Measurements from ENCODE around the gene SLC7A6OS. TPM values are rescaled to one million over a fixed set of nuclear protein-coding genes. Genes with fewer than 3 reads are reported as not detected.

SLC7A6OS gene
- total RNA-seq = 16.6 and 17.5 TPM in 2 replicates

- DNase-seq (ENCODE audit: low read depth, low spot score) = peak; percentile 66
Observed at GRCh38 chr16:68310774-68311511, at the start of gene SLC7A6OS, which contains the start of gene PRMT7. Gene SLC7A6OS, minus strand, starts transcription at chr16:68310946. Its CDS starts 20 bp downstream, at chr16:68310926. Gene PRMT7, plus strand, starts transcription at chr16:68311019. Its CDS starts 4,961 bp downstream, at chr16:68315980.

DNA sequence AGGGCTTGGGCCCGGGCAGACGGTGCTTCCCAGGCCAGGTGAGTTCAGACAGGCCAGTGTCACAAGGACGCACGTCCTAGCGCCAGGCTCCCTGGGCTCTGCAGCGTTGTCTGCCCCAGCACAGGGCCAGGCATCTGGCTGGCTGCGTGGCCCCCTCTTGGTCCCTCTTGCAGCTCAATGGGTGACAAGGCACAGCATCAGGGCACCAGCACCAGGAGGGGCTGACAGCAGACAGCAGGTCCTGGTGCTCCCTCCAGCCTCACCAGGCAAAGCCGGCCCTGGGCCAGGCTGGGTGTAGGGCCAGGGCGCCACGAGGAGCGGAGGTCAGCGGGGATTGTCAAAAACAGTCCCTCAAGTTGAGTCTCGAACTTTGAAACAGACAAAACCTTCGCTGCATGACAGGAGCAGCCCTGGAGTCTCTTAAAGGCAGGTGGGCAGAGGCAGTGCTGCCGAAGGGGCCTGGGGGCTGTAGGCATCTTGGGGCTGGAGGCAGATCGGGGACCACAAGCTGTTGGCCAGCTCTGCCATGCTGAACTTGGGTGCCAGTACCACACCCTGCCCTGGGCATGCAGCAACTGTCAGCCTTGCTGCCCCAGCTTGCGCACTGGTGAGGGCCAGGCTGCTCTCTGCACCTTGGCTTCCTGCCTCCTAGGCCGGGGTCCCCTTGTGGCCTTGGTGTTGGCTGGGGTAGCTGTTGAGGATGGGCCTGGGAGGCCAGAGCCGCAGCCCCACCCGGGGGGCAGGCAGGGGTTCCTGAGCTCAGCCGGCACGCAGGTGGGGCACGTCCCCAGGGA lies 48.8 kb upstream of the SLC7A6OS start:
- DNase-seq (ENCODE audit: low read depth, low spot score) = no peak

GRCh38 chr16:68358951-68359350 lies 48.2 kb upstream of the SLC7A6OS start:
- no peak for DNase-seq (ENCODE audit: low read depth, low spot score)

DNA sequence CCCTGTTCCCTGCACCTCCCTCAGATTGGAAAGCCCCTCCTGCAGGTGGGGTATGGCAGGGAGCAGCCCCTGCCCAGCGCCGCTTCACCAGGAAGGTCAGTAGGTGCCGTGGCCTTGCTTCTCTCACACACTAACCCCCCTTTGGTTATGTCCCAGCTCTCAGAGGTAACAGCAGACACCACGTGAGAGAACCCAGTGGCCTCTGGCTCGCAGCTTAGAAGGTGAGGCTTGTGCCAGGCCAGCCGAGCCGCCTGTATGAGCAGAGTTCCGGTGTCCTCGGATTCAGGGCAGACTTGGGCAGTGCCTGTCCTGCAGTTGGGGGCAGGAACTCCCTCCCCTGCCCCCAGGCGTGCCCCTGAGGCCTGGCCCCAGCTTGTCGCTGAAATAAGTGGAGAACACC lies 47.2 kb upstream of the SLC7A6OS start:
- DNase-seq (ENCODE audit: low read depth, low spot score) = no peak

- no peak for DNase-seq (ENCODE audit: low read depth, low spot score)
Observed at GRCh38 chr16:68357521-68357922, 46.8 kb upstream of the SLC7A6OS start.

DNA sequence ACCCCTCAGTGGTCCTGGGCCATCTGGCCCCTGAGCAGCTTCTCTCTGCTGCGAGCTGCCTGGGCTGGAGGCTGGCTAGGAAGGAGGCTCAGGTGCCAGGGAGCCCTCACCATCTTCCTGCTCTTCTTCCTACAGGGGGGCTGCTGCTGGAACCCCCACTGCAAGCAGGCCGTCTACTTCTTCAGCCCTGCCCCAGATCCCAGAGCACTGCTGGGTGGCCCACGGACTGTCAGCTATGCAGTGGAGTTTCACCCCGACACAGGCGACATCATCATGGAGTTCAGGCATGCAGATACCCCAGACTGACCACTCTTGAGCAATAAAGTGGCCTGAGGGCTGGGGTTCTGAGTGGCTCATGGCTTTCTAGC lies 46.2 kb upstream of the SLC7A6OS start:
- no peak for DNase-seq (ENCODE audit: low read depth, low spot score)

DNA sequence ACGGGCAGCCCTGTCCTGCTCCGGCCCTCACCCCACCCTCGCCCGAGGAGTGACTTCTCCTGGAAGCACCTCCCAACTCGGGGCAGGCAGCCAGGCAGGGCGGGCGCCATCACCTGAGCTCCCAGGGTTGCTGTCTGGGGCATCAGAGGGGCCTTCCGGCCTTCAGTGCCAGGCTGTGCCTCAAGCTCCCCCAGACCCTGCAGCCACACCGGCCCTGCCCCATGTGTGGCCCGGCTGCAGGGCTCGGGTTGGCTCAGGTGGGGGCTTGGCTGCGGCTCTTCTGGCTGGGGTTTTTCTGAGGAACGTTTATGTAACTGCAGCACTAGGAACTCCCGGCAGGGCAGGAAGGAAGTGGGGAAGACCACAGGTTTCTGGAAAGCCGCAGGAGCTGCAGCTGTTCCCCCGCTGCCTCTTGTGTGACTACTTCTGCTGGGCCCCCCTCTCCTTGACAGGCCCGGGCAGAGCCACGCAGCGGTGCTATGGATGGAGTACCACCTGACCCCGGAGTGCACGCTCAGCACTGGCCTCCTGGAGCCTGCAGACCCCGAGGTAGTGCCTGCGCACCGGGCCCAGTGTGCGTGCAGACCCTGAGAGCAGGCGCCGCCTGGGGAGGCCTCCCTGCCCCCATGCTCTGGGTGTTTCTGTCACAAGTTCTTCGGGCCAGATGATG lies 45.6 kb upstream of the SLC7A6OS start:
- DNase-seq (ENCODE audit: low read depth, low spot score) = no peak

- no peak for DNase-seq (ENCODE audit: low read depth, low spot score)
Observed at GRCh38 chr16:68355447-68356248, 44.9 kb upstream of the SLC7A6OS start.

DNA sequence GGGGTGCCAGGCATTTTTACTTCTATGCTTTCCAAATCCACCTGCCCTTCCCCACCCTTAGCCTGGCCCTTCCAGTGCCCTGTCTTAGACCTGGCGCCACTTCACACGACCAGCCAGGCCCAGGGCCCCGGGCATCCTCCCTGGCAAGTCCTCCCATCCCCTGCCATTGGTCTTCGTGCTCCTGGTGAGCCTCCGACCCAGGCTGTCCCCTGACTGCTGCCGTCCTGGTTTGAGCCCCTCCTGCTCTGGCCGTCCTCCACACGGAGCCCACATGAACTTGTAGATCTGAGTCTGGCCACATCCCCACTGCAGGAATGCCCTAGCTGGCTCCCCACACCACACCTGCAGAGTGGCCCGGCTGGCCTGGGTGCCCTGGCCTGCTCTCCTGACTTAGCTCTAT lies 44.1 kb upstream of the SLC7A6OS start:
- no peak for DNase-seq (ENCODE audit: low read depth, low spot score)

DNA sequence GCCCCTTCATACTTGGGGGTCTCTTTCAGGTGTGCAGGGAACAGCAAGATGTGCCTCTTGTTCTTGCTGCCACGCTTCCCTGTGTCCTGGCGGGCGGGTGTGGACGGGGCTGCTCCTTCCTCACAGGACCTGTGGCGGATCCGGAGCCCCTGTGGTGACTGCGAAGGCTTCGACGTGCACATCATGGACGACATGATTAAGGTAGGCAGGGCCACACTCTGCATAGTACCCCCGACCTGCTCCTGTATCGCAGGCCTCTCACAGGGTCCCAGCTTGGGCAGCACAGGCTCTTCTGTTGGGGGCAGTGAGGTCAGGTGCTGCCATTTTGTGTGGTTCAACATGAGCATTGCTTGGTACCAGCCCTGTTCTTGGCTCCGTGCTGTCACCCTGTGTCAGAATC lies 42.6 kb upstream of the SLC7A6OS start:
- DNase-seq (ENCODE audit: low read depth, low spot score) = no peak

DNA sequence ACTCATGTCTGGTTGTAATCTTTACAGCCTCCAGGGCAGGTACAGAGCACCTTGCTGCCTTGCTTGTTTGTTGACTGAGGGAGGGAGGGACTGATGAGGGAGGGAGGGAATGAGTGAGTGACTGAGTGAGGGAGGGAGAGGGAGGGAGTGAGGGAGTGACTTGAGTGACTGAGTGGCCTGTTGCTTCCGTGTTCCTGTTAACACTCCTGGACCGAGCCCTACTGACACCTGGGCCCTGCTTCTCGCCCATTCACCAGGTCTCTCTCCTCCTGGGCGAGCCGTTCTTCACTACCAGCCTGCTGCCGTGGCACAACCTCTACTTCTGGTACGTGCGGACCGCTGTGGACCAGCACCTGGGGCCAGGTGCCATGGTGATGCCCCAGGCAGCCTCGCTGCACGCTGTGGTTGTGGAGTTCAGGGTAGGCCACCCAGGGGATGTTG lies 41.3 kb upstream of the SLC7A6OS start:
- DNase-seq (ENCODE audit: low read depth, low spot score) = no peak

DNA sequence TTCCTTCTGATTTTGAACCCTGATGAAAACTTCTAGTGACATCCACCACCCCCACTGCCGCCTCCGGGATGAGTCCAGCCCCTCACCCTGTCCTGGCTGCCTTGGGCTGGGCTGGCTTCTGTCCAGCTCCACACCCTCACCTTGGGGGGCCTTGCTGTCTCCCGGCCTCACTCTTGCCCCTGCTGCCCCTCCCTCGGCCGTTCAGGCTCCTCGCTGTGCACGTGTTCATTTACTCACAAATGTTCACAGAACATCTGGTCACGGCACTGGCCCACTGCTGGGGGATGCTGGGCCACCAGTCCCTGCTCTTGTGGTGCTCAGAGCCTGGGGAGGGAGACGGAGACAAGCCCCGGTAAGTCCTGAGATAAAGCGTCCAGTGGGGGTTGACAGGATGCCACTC lies 40.7 kb upstream of the SLC7A6OS start:
- no peak for DNase-seq (ENCODE audit: low read depth, low spot score)

DNA sequence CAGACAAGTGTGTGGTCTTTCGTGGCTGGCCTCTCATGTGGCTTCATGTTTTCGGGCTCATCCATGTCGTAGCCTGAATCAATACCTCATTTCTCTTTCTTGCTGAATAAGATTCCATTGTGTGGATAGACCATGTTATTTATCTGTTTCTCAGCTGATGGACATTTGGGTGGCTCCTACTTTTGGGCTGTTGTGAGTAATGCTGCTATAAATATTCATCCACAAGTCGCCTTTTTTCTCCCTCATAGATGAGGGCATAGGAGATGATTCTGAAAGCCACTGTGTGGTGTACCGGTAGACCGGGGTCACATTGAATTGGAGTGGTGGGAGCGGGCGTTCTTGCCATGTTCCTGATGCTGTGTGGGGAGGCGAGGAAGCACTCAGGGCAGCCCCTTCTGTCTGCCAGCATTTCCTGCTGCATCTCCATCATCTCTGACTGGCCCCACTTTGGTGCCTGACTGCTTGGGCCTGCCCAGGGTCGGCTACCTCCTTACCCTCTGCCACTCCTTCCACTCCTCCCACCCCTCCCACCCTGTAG lies 40.1 kb upstream of the SLC7A6OS start:
- DNase-seq (ENCODE audit: low read depth, low spot score) = no peak

DNA sequence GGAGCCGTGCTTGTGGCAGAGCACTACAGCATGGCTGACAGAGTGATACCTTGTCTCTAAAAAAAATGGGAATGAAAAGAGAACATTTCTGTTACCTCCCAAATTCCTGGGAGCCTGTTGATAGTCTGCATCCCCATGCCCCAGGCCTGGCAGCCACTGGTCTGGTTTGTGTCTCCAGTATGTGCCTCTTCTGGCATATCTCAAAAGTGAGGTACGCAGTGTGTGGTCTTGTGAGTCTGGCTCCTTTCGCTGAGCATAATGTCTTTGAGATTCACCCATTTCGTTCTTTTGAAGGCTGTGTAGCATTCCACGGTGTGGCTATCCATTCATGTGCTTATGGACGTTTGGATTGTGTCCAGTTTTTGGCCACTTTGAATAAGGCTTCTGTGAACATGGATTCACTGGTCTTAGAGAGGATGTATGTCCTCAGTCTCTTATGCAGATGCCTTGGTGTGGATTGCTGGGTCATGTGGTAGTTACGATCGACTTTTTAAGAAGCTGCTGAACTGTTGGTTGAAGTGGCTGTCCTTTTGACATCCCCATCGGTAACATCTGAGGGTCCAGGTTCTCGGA lies 39.2 kb upstream of the SLC7A6OS start:
- no peak for DNase-seq (ENCODE audit: low read depth, low spot score)

DNA sequence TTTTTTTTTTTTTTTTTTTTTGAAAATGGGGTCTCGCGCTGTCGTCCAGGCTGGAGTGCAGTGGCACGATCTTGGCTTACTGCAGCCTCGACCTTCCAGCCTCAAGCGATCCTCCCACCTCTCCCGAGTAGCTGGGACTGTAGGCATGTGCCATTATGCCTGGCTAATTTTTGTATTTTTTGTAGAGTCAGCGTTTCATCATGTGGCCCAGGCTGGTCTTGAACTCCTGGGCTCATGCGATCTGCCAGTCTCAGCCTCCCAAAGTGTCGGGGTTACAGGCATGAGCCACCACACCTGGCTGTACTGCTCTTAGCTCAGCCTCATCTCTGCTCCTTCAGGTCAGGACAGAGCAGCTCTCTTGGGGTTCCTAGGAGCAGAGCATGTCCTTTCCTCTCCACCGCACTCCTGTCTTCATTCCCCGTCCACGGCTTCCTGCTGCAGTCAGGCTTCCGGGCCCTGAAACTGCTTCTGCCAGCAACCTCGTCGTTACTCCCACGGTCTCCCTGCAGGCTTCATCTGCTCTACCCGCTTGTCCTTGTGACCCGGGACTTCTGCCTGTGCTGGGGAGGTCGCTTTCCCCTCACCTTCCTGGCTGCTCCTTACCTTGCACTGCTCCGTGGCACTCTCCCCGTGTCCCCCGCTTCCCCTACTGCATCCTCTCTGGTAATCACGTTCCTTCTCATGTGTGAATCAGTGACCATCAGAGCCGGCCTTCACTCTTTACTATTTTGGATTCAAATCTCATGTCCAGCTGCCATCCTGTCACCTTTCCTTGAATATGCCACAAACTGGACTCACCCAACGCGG lies 38.1 kb upstream of the SLC7A6OS start:
- DNase-seq (ENCODE audit: low read depth, low spot score) = no peak

GRCh38 chr16:68347605-68348004 lies 36.9 kb upstream of the SLC7A6OS start:
- DNase-seq (ENCODE audit: low read depth, low spot score) = no peak

- DNase-seq (ENCODE audit: low read depth, low spot score) = no peak
Observed at GRCh38 chr16:68346892-68347480, 36.2 kb upstream of the SLC7A6OS start.

GRCh38 chr16:68345958-68346635 lies 35.4 kb upstream of the SLC7A6OS start:
- DNase-seq (ENCODE audit: low read depth, low spot score) = no peak

DNA sequence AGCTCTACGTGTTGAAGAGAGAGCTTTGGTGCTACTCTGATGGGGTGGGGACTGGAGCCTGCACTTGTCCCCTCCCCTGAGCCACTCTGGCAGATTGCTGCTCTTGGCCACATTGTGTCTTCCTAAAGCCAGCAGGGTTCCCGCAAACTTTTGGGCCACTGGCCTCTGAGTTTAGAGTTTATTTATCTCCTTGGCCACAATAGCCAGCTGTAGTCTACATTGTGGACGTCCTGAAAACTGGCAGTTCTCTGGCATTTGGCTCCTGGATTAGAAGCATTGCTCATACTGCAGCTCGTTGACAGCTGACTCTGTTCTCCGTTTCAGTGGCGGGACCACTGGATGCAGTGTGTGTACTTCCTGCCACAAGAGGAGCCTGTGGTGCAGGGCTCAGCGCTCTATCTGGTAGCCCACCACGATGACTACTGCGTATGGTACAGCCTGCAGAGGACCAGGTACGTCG lies 34.6 kb upstream of the SLC7A6OS start:
- no peak for DNase-seq (ENCODE audit: low read depth, low spot score)

All from pulmonary artery endothelial cell (primary cell).